Measurements from ENCODE around the gene KLHL30. TPM values are rescaled to one million over a fixed set of nuclear protein-coding genes. Genes with fewer than 3 reads are reported as not detected.

The KLHL30 gene
- total RNA-seq, 2 experiments from 2014 or later: not detected

GRCh38 chr2:238142382-238143205 lies 4.1 kb downstream of the KLHL30 start:
- ChIA-PET CTCF (no interaction called here), POLR2A (no interaction called here)

GRCh38 chr2:238143239-238143951 lies 4.9 kb downstream of the KLHL30 start:
- ChIA-PET POLR2A (no interaction called here), CTCF (interaction anchor here (0.5 kb wide), 1 partner anchor 333 kb away, joined by 3 read pairs; no protein-coding TSS in a partner anchor)

GRCh38 chr2:238144262-238144661 lies 5.8 kb downstream of the KLHL30 start:
- CTCF ChIA-PET: no interaction called here
- POLR2A ChIA-PET: no interaction called here

GRCh38 chr2:238145046-238145445 lies 6.6 kb downstream of the KLHL30 start:
- ChIA-PET POLR2A (no interaction called here), CTCF (no interaction called here)

GRCh38 chr2:238145851-238146250 lies 7.4 kb downstream of the KLHL30 start:
- ChIA-PET CTCF (no interaction called here), POLR2A (no interaction called here)

GRCh38 chr2:238146884-238147544 lies 8.5 kb downstream of the KLHL30 start:
- POLR2A ChIA-PET: no interaction called here

GRCh38 chr2:238148981-238149380 lies 10.5 kb downstream of the KLHL30 start:
- ChIA-PET POLR2A (no interaction called here), CTCF (no interaction called here)

More at GRCh38 chr2:238146884-238147544, 8.5 kb downstream of the KLHL30 start:
- CTCF ChIA-PET: interaction anchor here (0.7 kb wide), 1 partner anchor 556 kb away, joined by 4 read pairs; no protein-coding TSS in a partner anchor

GRCh38 chr2:238149841-238150572 lies 11.5 kb downstream of the KLHL30 start:
- POLR2A ChIA-PET: no interaction called here
- CTCF ChIA-PET: no interaction called here

GRCh38 chr2:238150686-238151085 lies 12.2 kb downstream of the KLHL30 start:
- POLR2A ChIA-PET: no interaction called here
- CTCF ChIA-PET: no interaction called here

GRCh38 chr2:238151205-238151604 lies 12.7 kb downstream of the KLHL30 start:
- ChIA-PET POLR2A (no interaction called here), CTCF (no interaction called here)

- CTCF ChIA-PET: interaction anchor here (0.6 kb wide), 1 partner anchor 684 kb away, joined by 3 read pairs; no protein-coding TSS in a partner anchor
Measured at GRCh38 chr2:238151628-238152235, 13.3 kb downstream of the KLHL30 start.

GRCh38 chr2:238152771-238153688 lies 14.6 kb downstream of the KLHL30 start:
- CTCF ChIA-PET: no interaction called here
- POLR2A ChIA-PET: no interaction called here

More at GRCh38 chr2:238151628-238152235, 13.3 kb downstream of the KLHL30 start:
- POLR2A ChIA-PET: interaction anchor here (0.6 kb wide), 1 partner anchor 170 kb away, joined by 11 read pairs; no protein-coding TSS in a partner anchor

- CTCF ChIA-PET: no interaction called here
- POLR2A ChIA-PET: no interaction called here
Measured at GRCh38 chr2:238154570-238154969, 16.1 kb downstream of the KLHL30 start.

GRCh38 chr2:238155051-238155760 lies 16.7 kb downstream of the KLHL30 start:
- POLR2A ChIA-PET: no interaction called here
- CTCF ChIA-PET: no interaction called here

GRCh38 chr2:238155761-238156694 lies 17.6 kb downstream of the KLHL30 start:
- CTCF ChIA-PET: no interaction called here
- POLR2A ChIA-PET: no interaction called here

- ChIA-PET POLR2A (no interaction called here), CTCF (no interaction called here)
Measured at GRCh38 chr2:238157506-238158017, 19.1 kb downstream of the KLHL30 start.

All from activated CD8-positive, alpha-beta memory T cell treated with anti-CD3 and anti-CD28 coated beads for 36 hours (primary cell).